HG02763 (cell line): ENCODE data around the gene MLLT10.
"Not testable (repeated sequence)": the region's sequence is repeated elsewhere in the genome, so short reads cannot be mapped to it uniquely, and the experiment has no call there.

Source experiments
- ATAC-seq: cut with Tn5 transposase; IDR thresholded peaks from one replicate; pipeline ENCODE4 v1.9.1; 2021; ENCODE audit warnings: mild to moderate bottlenecking, moderate library complexity; ENCODE audit not compliant: unreplicated experiment

The MLLT10 gene

GRCh38 chr10:21527598-21528235 lies 6.3 kb upstream of the MLLT10 start:
- no peak for ATAC-seq

GRCh38 chr10:21528236-21529031 lies 5.6 kb upstream of the MLLT10 start:
- no peak for ATAC-seq

- ATAC-seq: no peak
Observed at GRCh38 chr10:21529032-21529910, 4.8 kb upstream of the MLLT10 start.

GRCh38 chr10:21530168-21530567 lies 3.9 kb upstream of the MLLT10 start:
- ATAC-seq: no peak

- ATAC-seq: no peak
Observed at GRCh38 chr10:21530641-21531040, 3.4 kb upstream of the MLLT10 start.

- no peak for ATAC-seq
Observed at GRCh38 chr10:21531164-21531563, 2.9 kb upstream of the MLLT10 start.

- no peak for ATAC-seq
Observed at GRCh38 chr10:21532694-21533466, 1.2 kb upstream of the MLLT10 start.

GRCh38 chr10:21534280-21534586 lies 201 bp downstream of the MLLT10 start:
- ATAC-seq: no peak

GRCh38 chr10:21534604-21535493 lies 817 bp downstream of the MLLT10 start:
- ATAC-seq: peak; percentile 24

GRCh38 chr10:21535494-21535965 lies 1.5 kb downstream of the MLLT10 start:
- no peak for ATAC-seq

- ATAC-seq: not testable (repeated sequence)
Observed at GRCh38 chr10:21535976-21536375, 1.9 kb downstream of the MLLT10 start.

GRCh38 chr10:21536874-21537273 lies 2.8 kb downstream of the MLLT10 start:
- no peak for ATAC-seq

GRCh38 chr10:21540701-21541100 lies 6.7 kb downstream of the MLLT10 start:
- not testable (repeated sequence) for ATAC-seq

- ATAC-seq: no peak
Observed at GRCh38 chr10:21547246-21547645, 13.2 kb downstream of the MLLT10 start.

- no peak for ATAC-seq
Observed at GRCh38 chr10:21552638-21553037, 18.6 kb downstream of the MLLT10 start.

GRCh38 chr10:21556527-21556926 lies 22.5 kb downstream of the MLLT10 start:
- ATAC-seq: no peak

GRCh38 chr10:21558984-21559383 lies 25.0 kb downstream of the MLLT10 start:
- ATAC-seq: not testable (repeated sequence)

GRCh38 chr10:21570761-21571521 lies 36.9 kb downstream of the MLLT10 start:
- ATAC-seq: no peak

GRCh38 chr10:21572578-21572977 lies 38.5 kb downstream of the MLLT10 start:
- ATAC-seq: no peak
